ENCODE measurements around the gene GGTLC3.
A peak's percentile ranks its signal among the peaks of the same experiment; 100 is the strongest.
"Not testable (repeated sequence)": the region's sequence is repeated elsewhere in the genome, so short reads cannot be mapped to it uniquely, and the experiment has no call there.

Gene GGTLC3

DNA sequence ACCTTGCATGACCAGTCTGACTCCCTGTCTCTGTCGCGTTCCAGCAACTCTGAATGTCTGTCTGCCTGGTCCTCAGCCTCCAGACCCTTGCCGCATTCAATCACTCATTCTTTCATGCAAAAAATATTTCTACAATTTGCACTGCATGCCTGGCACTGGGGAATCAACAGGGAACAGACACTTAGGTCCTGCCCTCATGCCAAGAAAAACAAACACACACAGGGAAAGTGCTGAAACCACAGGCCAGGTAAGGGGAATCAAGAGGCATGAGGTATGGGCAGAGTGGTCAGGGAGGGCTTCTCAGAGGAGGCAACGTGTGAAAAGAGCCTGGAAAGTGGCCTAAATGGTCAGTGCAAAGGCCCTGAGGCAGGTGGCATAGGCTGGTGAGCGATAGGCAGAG, at the start of gene GGTLC3:
GGTLC3 (minus strand) TSS at position 101 of the 400 bp plus-strand sequence. CDS start 264 bp downstream, outside the sequence.
- H3K36me3 Mint-ChIP-seq (ENCODE audit: low read depth); ATAC-seq; DNase-seq; H3K27me3 Mint-ChIP-seq; H3K9me3 Mint-ChIP-seq; H3K27ac Mint-ChIP-seq; H3K4me1 Mint-ChIP-seq; H3K4me3 Mint-ChIP-seq: not testable (repeated sequence)

DNA sequence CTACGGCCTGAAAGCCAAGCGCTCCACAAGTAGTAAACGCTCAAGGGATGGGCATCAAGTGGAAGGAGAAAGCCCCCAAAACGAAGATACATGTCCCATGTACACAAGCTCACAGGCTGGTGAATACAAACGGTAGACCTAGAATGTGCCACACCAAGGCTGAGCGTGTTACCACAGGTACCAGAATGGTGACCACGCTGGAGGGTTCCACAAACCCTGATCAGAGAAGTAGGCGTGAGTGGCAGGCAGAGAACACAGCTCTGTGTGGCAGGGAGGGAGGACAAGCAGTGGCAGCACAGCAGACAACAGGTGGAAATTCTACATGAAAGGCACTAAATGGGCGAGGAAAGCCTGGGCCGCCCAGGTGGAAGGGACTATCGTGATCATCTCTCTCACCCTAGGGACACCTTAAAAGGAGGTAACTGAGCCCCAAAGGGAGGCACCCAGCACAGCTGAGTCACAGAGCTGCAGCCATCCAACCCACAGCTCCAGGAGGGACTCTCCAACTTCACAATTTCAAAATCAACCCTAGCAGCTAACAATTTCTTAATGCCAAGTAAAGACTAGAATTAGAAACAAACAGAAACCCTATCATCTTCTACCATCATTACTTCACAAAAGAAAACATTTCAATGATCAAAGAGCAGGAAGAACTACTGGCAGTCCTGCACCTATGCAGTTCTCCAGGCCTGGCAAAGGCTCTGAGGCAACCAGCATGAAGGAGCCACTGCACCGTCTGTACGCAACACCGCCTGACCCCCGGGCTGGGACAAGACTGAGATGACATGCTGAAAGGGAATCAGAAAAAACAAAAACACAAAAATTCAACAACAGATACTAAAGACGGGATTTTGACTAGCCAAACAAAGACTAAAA, 42.4 kb upstream of the GGTLC3 start:
- DNase-seq; H3K27ac Mint-ChIP-seq; H3K27me3 Mint-ChIP-seq; H3K9me3 Mint-ChIP-seq; H3K4me1 Mint-ChIP-seq; H3K36me3 Mint-ChIP-seq (ENCODE audit: low read depth); H3K4me3 Mint-ChIP-seq: not testable (repeated sequence)
- peak; percentile 96 for ATAC-seq

DNA sequence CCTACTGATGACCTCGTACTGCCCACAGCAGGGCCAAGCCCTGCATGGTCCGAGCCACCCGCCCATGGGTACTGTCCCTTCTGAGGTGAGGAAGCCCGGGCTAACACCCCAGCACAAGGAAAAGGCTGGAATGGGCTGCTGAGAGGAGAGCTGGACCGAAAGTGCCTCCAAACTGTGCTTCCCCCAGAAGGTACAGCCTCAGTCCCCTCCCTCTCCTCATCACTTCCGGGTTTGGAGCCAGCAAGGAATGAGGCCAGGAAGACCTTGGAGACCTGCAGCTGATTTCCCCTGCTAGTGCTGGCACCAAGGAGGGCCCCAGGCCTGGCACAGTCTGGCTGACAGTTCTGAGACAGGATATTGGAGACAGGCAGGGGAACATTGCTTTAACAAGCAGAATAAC, 41.0 kb upstream of the GGTLC3 start:
- H3K36me3 Mint-ChIP-seq (ENCODE audit: low read depth); H3K27me3 Mint-ChIP-seq; H3K27ac Mint-ChIP-seq; ATAC-seq; H3K4me3 Mint-ChIP-seq; H3K4me1 Mint-ChIP-seq; H3K9me3 Mint-ChIP-seq; DNase-seq: not testable (repeated sequence)

DNA sequence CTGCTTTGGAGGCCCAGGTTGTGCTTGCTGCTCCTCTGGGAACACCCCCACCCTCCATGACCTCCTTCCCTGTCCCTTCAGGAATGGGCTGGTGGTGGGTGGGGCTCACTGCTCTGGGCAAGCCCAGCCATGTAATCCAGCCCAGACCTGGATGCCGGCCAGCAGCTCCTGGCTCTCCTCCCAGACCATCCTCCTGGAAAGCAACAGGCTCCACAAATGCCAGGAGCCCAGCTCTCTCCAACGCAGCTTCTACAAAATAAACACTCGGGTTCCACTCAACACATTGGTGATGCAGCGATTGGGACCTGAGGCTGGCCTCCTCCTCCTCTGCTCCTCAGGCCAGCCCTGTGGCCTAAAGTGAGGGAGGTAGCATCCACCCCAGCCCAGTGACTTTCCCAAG, 40.6 kb upstream of the GGTLC3 start:
- H3K4me3 Mint-ChIP-seq; H3K27ac Mint-ChIP-seq; H3K27me3 Mint-ChIP-seq; DNase-seq; H3K4me1 Mint-ChIP-seq; H3K36me3 Mint-ChIP-seq (ENCODE audit: low read depth); H3K9me3 Mint-ChIP-seq; ATAC-seq: not testable (repeated sequence)

DNA sequence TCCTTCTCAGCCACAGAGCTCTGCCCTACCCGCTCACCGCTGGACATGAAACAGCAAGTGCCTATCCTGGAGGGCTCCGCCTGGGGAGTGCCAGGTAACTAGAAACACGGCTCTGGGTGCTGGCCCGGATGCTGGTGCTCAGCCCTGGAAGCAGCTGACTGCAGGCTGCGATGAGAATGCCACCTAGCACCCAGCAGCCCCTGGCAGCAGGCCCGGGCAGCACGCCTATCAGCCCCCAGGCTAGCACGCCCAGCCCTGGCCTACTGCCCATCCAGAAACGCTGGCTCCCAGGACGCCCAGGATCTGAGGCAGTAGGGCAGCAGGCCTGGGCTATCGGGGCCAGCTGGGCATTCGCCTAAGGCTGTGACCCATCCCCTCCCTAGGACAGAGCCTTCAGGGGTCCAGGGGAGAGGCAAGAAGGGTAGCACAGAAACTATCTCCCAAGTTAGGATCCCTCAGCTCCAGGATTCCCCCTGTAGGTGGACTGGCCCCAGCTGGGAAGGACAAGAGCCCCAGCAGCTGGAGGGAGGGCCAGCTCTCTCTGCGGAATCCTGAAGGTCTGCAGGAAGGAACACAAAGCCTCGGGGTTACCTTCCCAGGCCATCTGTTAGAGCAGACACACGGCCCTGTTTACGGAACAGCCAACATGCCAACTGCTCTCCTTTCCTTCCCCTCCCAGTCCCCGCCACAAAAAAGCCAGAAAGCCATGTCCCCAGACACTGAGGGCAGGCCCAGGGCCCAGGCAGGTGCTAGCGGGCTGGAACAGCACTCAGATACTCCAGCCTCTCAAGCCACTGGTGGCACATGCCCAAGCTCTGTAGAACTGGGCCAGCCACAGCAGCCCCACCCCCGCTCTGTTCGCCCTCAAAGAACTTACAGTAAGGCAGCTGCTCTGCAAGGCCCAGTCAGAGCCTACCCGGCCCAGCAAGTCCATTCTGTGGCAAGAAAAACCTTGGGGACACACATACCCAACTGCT, 36.6 kb upstream of the GGTLC3 start:
- H3K27ac Mint-ChIP-seq; H3K36me3 Mint-ChIP-seq (ENCODE audit: low read depth); ATAC-seq; H3K9me3 Mint-ChIP-seq; H3K4me1 Mint-ChIP-seq; DNase-seq; H3K27me3 Mint-ChIP-seq; H3K4me3 Mint-ChIP-seq: not testable (repeated sequence)

DNA sequence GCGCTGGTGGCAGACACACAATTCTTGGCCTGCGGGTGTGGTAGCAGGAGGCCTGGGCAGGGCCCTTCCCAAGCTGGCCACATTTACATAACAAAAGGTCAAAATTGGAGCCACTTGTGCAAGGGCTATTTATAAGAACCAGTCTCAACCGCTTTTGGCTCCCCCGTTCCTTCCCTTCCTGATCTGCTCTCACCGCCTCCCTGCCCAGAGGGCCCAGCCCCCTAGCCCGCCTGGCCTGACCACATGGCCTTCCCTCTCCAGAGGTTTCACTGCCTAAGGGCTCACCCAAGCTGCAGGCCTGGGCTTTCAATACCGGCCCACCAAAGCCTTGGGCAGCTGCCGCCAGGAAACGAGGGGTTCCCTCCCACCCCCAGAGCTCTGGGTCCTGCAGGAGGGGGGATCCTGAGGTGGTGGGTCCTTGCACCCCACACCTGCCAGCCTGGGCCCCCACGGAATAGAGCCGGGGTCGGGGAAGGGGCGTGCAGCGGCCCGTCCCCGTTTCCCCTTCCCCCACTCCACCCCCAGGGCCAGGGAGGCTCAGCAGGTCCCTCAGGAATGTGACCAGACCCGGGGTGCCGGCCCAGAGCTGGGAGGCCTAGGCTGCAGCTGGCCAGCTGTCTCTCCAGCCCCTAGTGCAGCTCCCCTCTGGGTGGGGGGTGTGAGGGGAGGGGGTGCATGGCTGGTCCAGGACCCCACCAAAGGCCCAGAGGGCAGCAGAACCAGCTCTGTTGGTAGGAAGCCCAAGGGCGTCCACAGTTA, 35.1 kb upstream of the GGTLC3 start:
- not testable (repeated sequence) for H3K4me1 Mint-ChIP-seq; H3K36me3 Mint-ChIP-seq (ENCODE audit: low read depth); H3K27ac Mint-ChIP-seq; H3K9me3 Mint-ChIP-seq; ATAC-seq; H3K4me3 Mint-ChIP-seq; H3K27me3 Mint-ChIP-seq; DNase-seq

DNA sequence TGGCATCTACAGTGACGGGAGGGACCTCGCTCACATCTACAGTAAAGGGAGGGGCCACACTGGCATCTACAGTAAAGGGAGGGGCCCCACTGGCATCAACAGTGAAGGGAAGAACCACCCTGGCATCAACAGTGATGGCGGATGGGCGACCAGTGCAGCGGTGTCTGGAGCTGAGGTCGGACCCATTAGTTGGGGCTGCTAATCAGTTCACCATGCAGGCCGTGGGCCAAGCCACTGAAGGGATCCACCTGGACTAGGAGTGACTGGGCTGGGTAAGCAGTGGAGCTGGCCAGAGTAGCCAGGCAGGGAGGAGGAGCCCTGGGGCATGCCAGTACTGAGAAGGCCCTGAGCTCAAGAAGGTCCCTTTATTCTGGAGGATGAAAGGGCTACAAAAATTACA, 33.1 kb upstream of the GGTLC3 start:
- not testable (repeated sequence) for H3K36me3 Mint-ChIP-seq (ENCODE audit: low read depth); H3K9me3 Mint-ChIP-seq; H3K4me3 Mint-ChIP-seq; H3K27ac Mint-ChIP-seq; H3K4me1 Mint-ChIP-seq; H3K27me3 Mint-ChIP-seq; DNase-seq; ATAC-seq

DNA sequence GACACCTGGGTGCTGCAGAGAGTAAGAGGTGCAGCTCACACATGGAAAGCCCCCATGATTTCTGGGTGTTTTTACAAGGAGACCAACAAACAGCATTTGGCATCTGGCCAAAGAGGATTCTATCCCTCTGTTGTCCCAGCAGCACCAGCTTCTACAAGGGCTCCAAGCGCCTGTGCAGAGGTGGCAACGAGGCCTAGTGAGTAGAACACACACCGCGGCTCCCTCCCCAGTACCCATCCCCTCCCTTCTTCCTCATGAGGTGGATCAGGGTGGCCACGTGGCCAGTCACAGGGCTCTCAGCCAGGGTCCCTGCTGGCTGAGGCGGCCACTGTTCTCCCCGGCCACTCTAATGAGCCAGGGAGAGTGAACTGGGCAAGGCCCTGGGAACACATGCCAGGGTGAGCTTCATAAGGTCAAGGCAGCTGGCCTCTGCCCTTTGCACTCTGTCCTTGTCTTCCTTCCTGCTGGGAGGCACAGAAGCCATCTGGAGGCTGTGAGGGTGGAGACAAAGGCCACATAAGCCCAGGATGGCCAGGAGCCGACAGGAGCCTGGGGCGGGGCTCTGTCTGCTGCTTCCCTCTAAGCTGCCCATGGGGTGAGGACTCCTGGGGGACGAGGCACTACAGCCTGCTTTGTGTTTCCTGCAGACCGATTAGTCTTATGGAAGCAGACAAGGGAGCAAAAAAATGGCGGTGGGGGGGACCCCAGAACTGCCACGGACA, 31.7 kb upstream of the GGTLC3 start:
- DNase-seq; H3K36me3 Mint-ChIP-seq (ENCODE audit: low read depth); H3K4me1 Mint-ChIP-seq; H3K27me3 Mint-ChIP-seq; H3K9me3 Mint-ChIP-seq; ATAC-seq; H3K4me3 Mint-ChIP-seq; H3K27ac Mint-ChIP-seq: not testable (repeated sequence)

DNA sequence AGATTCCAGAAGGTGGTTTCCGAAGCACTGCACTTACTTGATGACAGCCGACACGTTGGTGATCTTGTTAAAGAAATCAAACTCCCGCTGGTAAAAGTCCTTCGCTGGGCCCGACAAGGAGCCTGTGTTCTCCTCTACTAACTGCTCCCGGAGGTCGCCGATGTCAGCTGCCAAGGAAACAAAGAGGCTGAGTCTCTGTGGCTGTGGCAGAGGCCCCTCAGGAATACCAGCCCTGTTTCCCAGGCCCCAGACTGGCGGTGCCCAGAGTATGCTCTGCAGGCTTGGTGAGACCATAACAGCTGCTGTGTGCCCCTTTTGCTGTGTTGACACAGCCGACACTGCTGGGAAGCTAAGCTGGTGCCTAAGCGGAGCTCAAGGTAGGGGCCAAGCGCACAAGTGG, 26.7 kb upstream of the GGTLC3 start:
- H3K27me3 Mint-ChIP-seq; H3K27ac Mint-ChIP-seq; ATAC-seq; H3K4me1 Mint-ChIP-seq; H3K4me3 Mint-ChIP-seq; H3K36me3 Mint-ChIP-seq (ENCODE audit: low read depth); DNase-seq; H3K9me3 Mint-ChIP-seq: not testable (repeated sequence)

DNA sequence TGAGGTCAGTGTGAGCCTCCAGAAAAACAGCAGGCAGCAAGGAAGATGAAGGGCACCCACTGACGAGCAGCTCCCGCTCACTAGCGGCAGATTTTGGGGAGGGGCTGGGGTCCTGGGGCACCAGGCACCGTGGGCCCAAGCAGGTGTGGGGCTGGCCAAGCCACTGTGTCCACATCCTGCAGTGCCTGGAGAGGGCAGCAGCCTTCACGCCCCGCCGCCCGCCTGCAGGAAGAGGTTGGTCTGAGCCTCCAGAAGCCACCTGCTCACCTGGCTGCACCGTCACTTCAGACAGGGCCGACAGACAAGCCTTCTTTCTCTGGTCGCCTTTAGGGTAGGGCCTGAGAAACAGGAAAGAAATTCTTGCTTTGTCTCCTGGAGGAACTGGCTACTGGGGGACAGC, 25.4 kb upstream of the GGTLC3 start:
- not testable (repeated sequence) for H3K27me3 Mint-ChIP-seq; ATAC-seq; H3K9me3 Mint-ChIP-seq; H3K27ac Mint-ChIP-seq; H3K4me3 Mint-ChIP-seq; H3K4me1 Mint-ChIP-seq; H3K36me3 Mint-ChIP-seq (ENCODE audit: low read depth); DNase-seq

DNA sequence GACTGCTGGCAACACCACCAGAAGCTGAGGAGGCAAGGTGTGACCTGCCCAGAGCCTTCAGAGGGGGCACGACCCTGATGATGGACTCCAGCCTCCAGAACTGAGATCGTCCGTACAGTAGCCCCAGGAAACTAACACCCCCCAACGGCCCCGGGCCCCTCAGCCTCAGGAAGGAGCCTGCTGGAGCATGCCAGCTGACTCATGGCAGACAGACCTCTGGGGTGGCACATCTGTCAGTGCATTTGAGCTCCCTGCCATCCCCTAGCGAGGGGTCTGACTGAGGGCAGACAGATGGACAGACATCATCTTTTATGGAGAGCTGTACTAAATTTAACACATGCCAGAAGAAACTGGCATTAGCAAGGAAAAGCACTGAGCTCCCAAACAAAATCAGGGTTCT, 22.0 kb upstream of the GGTLC3 start:
- not testable (repeated sequence) for H3K9me3 Mint-ChIP-seq; DNase-seq; H3K4me3 Mint-ChIP-seq; H3K27ac Mint-ChIP-seq; H3K36me3 Mint-ChIP-seq (ENCODE audit: low read depth); H3K4me1 Mint-ChIP-seq; ATAC-seq; H3K27me3 Mint-ChIP-seq

DNA sequence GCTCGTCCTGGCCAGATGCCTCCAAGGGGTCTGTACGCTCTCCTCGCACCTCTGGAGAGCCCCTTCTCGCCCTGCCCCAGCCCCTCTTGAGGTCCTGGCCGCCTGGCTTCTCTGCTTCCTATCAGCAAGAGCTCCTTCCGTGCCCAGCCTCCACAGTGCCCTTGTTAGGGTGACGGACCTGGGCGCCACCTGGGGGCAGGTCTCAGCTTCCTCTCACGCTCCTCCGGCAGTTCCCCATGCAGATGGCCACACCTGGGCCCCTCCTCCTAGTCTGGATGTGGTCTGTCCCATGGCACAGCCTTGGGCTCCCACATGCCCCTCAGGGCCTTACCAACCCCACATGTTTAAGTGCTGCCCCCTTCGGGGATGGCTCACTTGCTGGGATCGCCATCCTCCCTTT, 16.4 kb upstream of the GGTLC3 start:
- H3K9me3 Mint-ChIP-seq; H3K36me3 Mint-ChIP-seq (ENCODE audit: low read depth); DNase-seq; H3K27ac Mint-ChIP-seq; ATAC-seq; H3K4me1 Mint-ChIP-seq; H3K4me3 Mint-ChIP-seq; H3K27me3 Mint-ChIP-seq: not testable (repeated sequence)

DNA sequence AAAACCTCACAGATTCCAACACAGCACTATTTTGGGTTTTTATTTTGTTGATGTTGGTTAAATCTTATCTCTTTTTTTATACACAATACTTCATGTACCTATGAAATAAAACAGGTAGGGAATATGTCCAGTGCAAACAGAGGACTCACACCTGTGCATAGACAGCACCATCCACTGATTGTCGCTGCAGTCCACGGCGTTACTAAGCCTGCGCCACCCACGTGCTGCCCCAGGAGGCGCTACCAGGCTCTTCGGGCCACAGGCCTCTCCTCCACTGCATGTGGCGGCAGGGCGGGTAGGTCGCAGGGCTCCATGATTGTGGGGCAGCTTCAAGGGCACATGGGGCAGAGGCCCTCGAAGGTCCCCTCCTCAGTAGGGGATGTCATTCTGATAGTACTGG, 15.7 kb upstream of the GGTLC3 start:
- not testable (repeated sequence) for H3K27me3 Mint-ChIP-seq; ATAC-seq; H3K4me3 Mint-ChIP-seq; H3K36me3 Mint-ChIP-seq (ENCODE audit: low read depth); H3K9me3 Mint-ChIP-seq; DNase-seq; H3K27ac Mint-ChIP-seq; H3K4me1 Mint-ChIP-seq
